GM21825 (cell line): ENCODE measurements around the gene TPRX1.

Source experiments
- ATAC-seq: cut with Tn5 transposase; IDR thresholded peaks from one replicate; pipeline ENCODE4 v1.9.1; 2021; ENCODE audit warnings: mild to moderate bottlenecking, moderate library complexity; ENCODE audit not compliant: unreplicated experiment

Gene TPRX1

DNA sequence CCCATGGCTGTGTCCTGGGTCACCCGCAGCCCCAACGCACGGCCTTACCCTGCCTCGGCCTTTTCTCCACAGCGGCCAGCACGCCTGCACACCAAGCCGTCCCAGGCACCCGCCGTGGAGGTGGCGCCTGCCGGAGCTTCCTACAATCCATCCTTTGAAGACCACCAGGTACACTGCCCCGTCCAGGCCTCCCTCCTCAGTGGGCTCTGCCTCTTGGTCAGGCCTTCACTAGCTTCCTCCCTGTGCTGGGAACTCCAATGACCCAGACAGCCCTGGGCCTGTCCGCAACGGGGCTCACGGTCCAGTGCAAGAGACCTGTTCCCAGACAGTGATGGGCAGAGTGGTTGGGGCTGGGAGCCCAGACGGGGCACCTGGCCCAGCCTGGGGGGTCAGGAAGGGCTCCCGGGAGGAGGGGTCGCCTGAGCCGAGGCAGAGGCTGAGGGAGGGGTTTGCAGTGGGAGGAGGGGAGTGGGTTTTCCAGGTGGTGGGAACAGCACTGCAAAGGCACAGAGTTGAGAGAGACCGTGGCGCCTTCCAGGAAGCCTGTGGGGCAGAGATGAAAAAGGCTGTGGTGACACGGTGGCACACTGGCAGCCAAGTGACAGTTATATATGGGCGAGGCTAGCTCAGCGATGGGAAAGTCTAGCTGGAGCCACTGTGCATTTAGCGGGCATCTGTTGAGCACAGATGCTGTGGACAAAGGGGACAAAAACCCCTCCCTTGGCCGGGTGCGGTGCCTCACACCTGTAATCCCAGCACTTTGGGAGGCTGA, 51.7 kb downstream of the TPRX1 start:
- ATAC-seq = no peak
